AG09319 (cell line): ENCODE results near the gene PCDH9.
"Not testable (repeated sequence)": the region's sequence is repeated elsewhere in the genome, so short reads cannot be mapped to it uniquely, and the experiment has no call there.

Experiments used
- DNase-seq: peaks from one replicate; pipeline ENCODE4 v3.0.0-alpha.2; 2010; ENCODE audit warnings: low read depth; ENCODE audit errors: extremely low read depth
- CTCF ChIP-seq: IDR thresholded peaks from 2 replicates; pipeline ENCODE4 v1.5.1; 2011; ENCODE audit warnings: low read depth, mild to moderate bottlenecking, inconsistent platforms, low read length, moderate library complexity

The PCDH9 gene

GRCh38 chr13:66765559-66765958 lies 464.6 kb downstream of the PCDH9 start:
- no peak for DNase-seq
- no peak for TF ChIP-seq CTCF

- DNase-seq: not testable (repeated sequence)
These were observed 469.5 kb downstream of the PCDH9 start for GRCh38 chr13:66760678-66761077.

DNA sequence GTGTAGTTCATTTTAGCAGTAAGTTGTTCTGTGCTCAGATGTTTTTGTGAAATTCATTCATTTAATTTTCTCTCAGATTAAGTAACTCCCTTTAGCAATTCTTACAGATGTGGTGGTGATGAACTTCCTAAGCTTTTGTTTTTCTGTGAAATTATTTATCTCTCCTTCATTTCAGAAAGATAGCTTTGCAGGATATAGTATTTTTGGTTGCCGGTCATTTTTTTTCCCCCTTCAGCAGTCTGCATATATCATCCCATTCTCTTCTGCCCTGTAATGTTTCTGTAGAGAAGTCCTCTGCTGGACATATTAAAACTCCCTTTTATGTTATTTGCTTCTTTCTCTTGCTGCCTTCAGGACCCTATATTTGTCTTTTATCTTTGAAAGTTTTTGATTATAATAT lies 470.2 kb downstream of the PCDH9 start:
- DNase-seq: no peak
- TF ChIP-seq CTCF: no peak

DNA sequence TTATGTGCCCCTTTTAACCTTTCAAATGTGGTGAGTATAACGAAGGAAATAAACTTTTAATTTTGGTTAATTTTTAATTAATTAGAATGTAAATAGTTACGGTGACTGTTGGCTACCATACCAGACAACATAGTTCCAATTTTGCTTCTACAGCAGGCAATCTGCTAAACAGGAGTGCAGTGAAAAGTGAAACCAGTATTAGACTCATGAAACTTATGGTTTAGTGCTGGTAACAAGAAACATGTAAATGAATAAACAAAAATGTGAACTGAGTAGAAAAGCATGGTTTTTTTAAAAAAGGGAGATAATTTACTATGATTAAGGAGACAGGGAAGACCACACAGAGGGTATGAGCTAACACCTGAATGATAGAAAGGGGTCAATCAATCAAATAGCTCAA lies 478.4 kb downstream of the PCDH9 start:
- no peak for DNase-seq
- no peak for TF ChIP-seq CTCF

DNA sequence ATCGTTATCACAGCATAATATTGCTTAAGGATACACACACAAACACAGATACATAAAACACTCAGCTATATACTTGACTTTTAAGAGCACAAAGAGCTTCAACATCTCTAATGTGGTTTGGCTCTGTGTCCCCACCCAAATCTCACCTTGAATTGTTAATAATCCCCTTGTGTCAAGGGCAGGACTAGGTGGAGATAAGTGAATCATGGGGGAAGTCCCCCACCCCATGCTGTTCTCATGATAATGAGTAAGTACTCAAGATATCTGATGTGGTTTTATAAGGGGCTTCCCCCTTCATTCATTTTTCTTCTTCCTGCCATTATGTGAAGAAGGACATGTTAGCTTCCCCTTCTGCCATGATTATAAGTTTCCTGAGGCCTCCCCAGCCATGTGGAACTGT lies 481.4 kb downstream of the PCDH9 start:
- no peak for TF ChIP-seq CTCF
- DNase-seq: no peak

GRCh38 chr13:66745307-66745706 lies 484.8 kb downstream of the PCDH9 start:
- no peak for TF ChIP-seq CTCF
- no peak for DNase-seq

DNA sequence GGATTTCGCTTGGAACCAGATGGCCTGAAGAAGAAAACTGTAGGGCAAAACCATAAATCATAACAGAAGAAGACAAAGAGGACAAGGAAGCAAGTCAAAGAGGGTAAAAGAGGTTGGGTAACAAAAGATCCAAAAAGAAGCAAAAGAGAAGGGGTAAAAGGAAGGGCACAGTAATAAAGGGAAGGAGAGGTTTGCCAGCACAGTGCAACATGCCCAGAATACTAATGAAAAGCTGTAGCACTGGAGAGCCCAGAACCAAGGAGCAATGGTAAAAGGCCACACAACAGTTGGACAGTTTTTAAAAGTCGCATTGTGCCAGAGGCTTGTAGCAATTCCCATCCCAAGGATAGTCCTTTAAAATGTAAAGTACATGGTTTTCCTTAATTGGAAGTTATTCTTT lies 506.6 kb downstream of the PCDH9 start:
- no peak for TF ChIP-seq CTCF
- no peak for DNase-seq

GRCh38 chr13:66716538-66716937 lies 513.6 kb downstream of the PCDH9 start:
- no peak for TF ChIP-seq CTCF
- no peak for DNase-seq
